ENCODE results near the gene SCYL1. TPM values are rescaled to one million over a fixed set of nuclear protein-coding genes. Genes with fewer than 3 reads are reported as not detected.
A peak's percentile ranks its signal among the peaks of the same experiment; 100 is the strongest.
"Not testable (repeated sequence)": the region's sequence is repeated elsewhere in the genome, so short reads cannot be mapped to it uniquely, and the experiment has no call there.

Gene SCYL1
- total and polyA plus RNA-seq, 4 experiments from 2014 or later, result 22.9 to 81.3 (median 56.7) TPM

DNA sequence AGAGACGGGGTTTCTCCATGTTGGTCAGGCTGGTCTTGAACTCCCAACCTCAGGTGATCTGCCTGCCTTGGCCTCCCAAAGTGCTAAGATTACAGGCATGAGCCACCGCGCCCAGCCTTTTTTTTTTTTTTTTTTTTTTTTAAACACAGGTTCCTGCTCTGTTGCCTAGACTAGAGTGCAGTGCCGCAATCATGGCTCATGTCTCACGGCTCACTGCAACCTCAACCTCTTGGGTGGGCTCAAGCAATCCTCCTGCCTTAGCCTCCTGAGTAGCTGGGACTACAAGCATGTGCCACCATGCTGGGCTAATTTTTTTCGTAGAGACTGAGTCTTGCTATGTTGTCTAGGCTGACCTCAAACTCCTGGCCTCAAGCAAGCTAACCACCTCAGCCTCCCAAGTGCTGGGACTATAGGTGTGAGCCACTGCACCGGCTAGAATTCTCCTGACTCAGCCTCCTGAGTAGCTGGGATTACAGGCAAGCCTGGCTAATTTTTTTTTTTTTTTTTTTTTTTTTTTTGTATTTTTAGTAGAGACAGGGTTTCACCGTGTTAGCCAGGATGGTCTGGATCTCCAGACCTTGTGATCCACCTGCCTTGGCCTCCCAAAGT lies 5.8 kb upstream of the SCYL1 start:
- H3K4me3 Mint-ChIP-seq, H3K9me3 Mint-ChIP-seq: not testable (repeated sequence)
- intact Hi-C loops (cut with micrococcal nuclease), result loop anchor here (10.0 kb wide), 1 partner anchor 404 kb away; the partner anchor contains the start of genes TM7SF2 and ZNHIT2

DNA sequence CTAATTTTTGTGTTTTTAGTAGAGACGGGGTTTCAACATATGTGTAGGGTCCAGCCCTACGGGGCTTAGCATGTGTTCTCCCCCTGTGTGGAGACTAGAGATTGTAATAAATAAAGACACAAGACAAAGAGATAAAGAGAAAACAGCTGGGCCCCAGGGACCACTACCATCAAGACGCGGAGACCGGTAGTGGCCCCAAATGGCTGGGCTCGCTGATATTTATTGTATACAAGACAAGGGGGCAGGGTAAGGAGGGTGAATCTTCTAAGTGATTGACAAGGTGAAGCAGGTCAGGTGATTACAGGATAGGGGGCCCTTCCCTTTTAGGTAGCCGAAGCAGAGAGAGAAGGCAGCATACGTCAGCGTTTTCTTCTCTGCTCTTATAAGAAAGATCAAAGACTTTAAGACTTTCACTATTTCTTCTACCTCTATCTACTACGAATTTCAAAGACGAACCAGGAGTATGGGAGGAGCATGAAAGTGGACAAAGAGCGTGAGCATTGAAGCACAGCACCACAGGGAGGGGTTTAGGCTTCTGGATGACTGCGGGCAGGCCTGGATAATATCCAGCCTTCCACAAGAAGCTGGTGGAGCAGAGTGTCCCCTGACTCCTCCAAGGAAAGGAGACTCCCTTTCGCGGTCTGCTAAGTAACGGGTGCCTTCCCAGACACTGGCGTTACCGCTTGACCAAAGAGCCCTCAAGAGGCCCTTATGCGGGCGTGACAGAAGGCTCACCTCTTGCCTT lies 2.9 kb upstream of the SCYL1 start:
- H3K4me3 Mint-ChIP-seq, result peak overlapping the region; percentile 54 to 92 (median 86)
- H3K27me3 ChIP-seq (ENCODE audit: insufficient read depth, low read length); intact Hi-C loops (cut with micrococcal nuclease); H3K27me3 Mint-ChIP-seq; H3K9me3 Mint-ChIP-seq; H3K9me3 ChIP-seq (ENCODE audit: control insufficient read depth in 1 of 2, low read length in 2 of 2); H3K36me3 Mint-ChIP-seq; H3K36me3 ChIP-seq (ENCODE audit: insufficient read depth, low read length): not testable (repeated sequence)
- ChIA-PET POLR2A (ENCODE audit: partially characterized antibody) (interaction anchor here (0.9 to 3.1 kb wide), 6 partner anchors 11 to 100 kb away, joined by 3 to 21 read pairs (median 6); partner anchors contain the start of genes MALAT1 and NEAT1), CTCF (ENCODE audit: partially characterized antibody) (interaction anchor here (1.5 kb wide), 1 partner anchor 102 kb away, joined by 4 read pairs; no protein-coding TSS in a partner anchor)
- H3K4me3 ChIP-seq (ENCODE audit: low read length in 2 of 2), result peak overlapping the region in 1 of 2 donors; percentile 19
- H3K4me1 Mint-ChIP-seq, result peaks cover 29 to 46% (median 38%) of the 10 kb centered on the region in 4 donors
- H3K27ac ChIP-seq (ENCODE audit: low read depth, low read length), result peak overlapping the region; percentile 67
- H3K27ac Mint-ChIP-seq, result peak overlapping the region; percentile 81 to 96 (median 89)
- H3K4me1 ChIP-seq (ENCODE audit: insufficient read depth, low read length), result peaks cover 45% of the 10 kb centered on the region
- peak in 4 of 5 donors; percentile 36 to 62 (median 41) for DNase-seq

More for the DNA sequence above, 5.8 kb upstream of the SCYL1 start:
- ChIA-PET POLR2A (ENCODE audit: partially characterized antibody) (interaction anchor here (0.7 to 1.4 kb wide), 2 partner anchors 13 to 20 kb away, joined by 3 read pairs; partner anchors contain the start of gene MALAT1), CTCF (ENCODE audit: partially characterized antibody) (interaction anchor here (0.6 to 1.0 kb wide), 6 partner anchors 54 to 207 kb away, joined by 3 to 5 read pairs (median 3); no protein-coding TSS in a partner anchor)
- not testable (repeated sequence) for H3K9me3 ChIP-seq (ENCODE audit: control insufficient read depth in 1 of 2, low read length in 2 of 2); H3K27me3 ChIP-seq (ENCODE audit: insufficient read depth, low read length); DNase-seq; H3K36me3 Mint-ChIP-seq; H3K27ac ChIP-seq (ENCODE audit: low read depth, low read length); H3K36me3 ChIP-seq (ENCODE audit: insufficient read depth, low read length); H3K27me3 Mint-ChIP-seq; H3K4me3 ChIP-seq (ENCODE audit: low read length in 2 of 2)
- H3K4me1 Mint-ChIP-seq, result peaks cover 24 to 36% (median 32%) of the 10 kb centered on the region in 4 donors
- peaks cover 23% of the 10 kb centered on the region for H3K4me1 ChIP-seq (ENCODE audit: insufficient read depth, low read length)
- peak overlapping the region in 1 of 7 donors; percentile 55 for H3K27ac Mint-ChIP-seq

DNA sequence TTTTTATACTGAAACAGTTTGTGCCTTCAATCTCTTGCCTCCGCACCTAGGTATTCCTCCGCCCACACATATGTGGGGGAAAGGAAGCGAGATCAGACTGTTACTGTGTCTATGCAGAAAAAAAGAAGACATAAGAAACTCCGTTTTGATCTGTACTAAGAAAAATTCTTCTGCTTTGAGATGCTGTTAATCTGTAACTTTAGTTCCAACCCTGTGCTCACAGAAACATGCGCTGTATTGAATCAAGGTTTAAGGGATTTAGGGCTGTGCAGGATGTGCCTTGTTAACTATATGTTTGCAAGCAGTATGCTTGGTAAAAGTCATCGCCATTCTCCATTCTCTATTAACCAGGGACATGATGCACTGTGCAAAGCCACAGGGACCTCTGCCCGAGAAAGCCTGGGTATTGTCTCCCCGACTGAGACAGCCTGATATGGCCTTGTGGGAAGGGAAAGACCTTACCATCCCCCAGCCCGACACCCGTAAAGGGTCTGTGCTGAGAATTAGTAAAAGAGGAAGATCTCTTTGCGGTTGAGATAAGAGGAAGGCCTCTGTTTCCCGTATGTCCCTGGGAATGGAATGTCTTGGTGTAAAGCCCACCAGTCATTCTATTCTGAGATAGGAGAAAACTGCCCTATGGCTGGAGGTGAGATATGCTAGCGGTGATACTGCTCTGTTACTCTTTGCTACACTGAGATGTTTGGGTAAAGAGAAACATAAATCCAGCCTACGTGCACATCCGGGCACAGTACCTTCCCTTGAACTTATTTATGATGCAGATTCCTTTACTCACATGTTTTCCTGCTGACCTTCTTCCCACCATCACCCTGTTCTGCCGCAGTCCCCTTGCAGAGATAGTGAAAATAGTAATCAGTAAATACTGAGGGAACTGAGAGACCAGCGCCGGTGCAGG lies 1.9 kb upstream of the SCYL1 start:
- H3K9me3 Mint-ChIP-seq; intact Hi-C loops (cut with micrococcal nuclease); H3K27me3 Mint-ChIP-seq; H3K36me3 ChIP-seq (ENCODE audit: insufficient read depth, low read length); H3K9me3 ChIP-seq (ENCODE audit: control insufficient read depth in 1 of 2, low read length in 2 of 2); H3K27me3 ChIP-seq (ENCODE audit: insufficient read depth, low read length); CTCF ChIA-PET (ENCODE audit: partially characterized antibody): not testable (repeated sequence)
- Mint-ChIP-seq H3K4me1 (peaks cover 29 to 53% (median 41%) of the 10 kb centered on the region in 4 donors), H3K36me3 (peaks cover 0 to 12% of the 10 kb centered on the region in 2 donors), H3K27ac (peak overlapping the region; percentile 81 to 98 (median 94)), H3K4me3 (peak overlapping the region; percentile 54 to 92 (median 84))
- H3K27ac ChIP-seq (ENCODE audit: low read depth, low read length), result peak overlapping the region; percentile 67
- POLR2A ChIA-PET (ENCODE audit: partially characterized antibody), result interaction anchor here (0.9 to 10.2 kb wide), 6 partner anchors 12 to 92 kb away, joined by 3 to 171 read pairs (median 22); partner anchors contain the start of genes MALAT1, MAP3K11 and PCNX3
- H3K4me3 ChIP-seq (ENCODE audit: low read length in 2 of 2), result peak overlapping the region in 1 of 2 donors; percentile 34
- DNase-seq, result peak in 4 of 5 donors; percentile 43 to 68 (median 50)
- peaks cover 45% of the 10 kb centered on the region for H3K4me1 ChIP-seq (ENCODE audit: insufficient read depth, low read length)

- peaks cover 45% of the 10 kb centered on the region for H3K4me1 ChIP-seq (ENCODE audit: insufficient read depth, low read length)
- H3K27ac ChIP-seq (ENCODE audit: low read depth, low read length), result peak overlapping the region; percentile 67
- H3K27me3 ChIP-seq (ENCODE audit: insufficient read depth, low read length); intact Hi-C loops (cut with micrococcal nuclease); H3K27me3 Mint-ChIP-seq; H3K36me3 ChIP-seq (ENCODE audit: insufficient read depth, low read length); H3K9me3 Mint-ChIP-seq; H3K9me3 ChIP-seq (ENCODE audit: control insufficient read depth in 1 of 2, low read length in 2 of 2): not testable (repeated sequence)
- POLR2A ChIA-PET (ENCODE audit: partially characterized antibody), result interaction anchor here (1.0 to 10.2 kb wide), 8 partner anchors 15 to 102 kb away, joined by 3 to 171 read pairs (median 18); partner anchors contain the start of genes MALAT1, MAP3K11, NEAT1 and PCNX3
- peak overlapping the region in 1 of 2 donors; percentile 19 for H3K4me3 ChIP-seq (ENCODE audit: low read length in 2 of 2)
- Mint-ChIP-seq H3K36me3 (peaks cover 0 to 12% of the 10 kb centered on the region in 2 donors), H3K4me3 (peak overlapping the region; percentile 54 to 92 (median 84)), H3K4me1 (peaks cover 29 to 54% (median 41%) of the 10 kb centered on the region in 4 donors), H3K27ac (peak overlapping the region; percentile 81 to 98 (median 94))
- DNase-seq, result peak in 1 of 5 donors; percentile 17
- CTCF ChIA-PET (ENCODE audit: partially characterized antibody), result interaction anchor here (1.1 to 1.5 kb wide), 2 partner anchors 13 to 15 kb away, joined by 3 to 5 read pairs; no protein-coding TSS in a partner anchor
These were observed 1.3 kb upstream of the SCYL1 start for GRCh38 chr11:65523631-65523968.

GRCh38 chr11:65524014-65524740 lies 706 bp upstream of the SCYL1 start:
- POLR2A ChIA-PET (ENCODE audit: partially characterized antibody), result interaction anchor here (0.7 to 10.2 kb wide), 25 partner anchors 13 to 142 kb away, joined by 3 to 171 read pairs (median 6); partner anchors contain the start of genes EHBP1L1, FAM89B, MALAT1 and MAP3K11
- H3K4me3 Mint-ChIP-seq, result peak overlapping the region; percentile 57 to 92 (median 84)
- Histone ChIP-seq H3K9me3 (ENCODE audit: control insufficient read depth in 1 of 2, low read length in 2 of 2) (no peaks in the 10 kb centered on the region), H3K36me3 (ENCODE audit: insufficient read depth, low read length) (peaks cover 8% of the 10 kb centered on the region), H3K27ac (ENCODE audit: low read depth, low read length) (peak overlapping the region; percentile 67), H3K27me3 (ENCODE audit: insufficient read depth, low read length) (no peaks in the 10 kb centered on the region), H3K4me1 (ENCODE audit: insufficient read depth, low read length) (peaks cover 46% of the 10 kb centered on the region), H3K4me3 (ENCODE audit: low read length in 2 of 2) (peak overlapping the region; percentile 19 to 29)
- intact Hi-C loops (cut with micrococcal nuclease), result loop anchor here (2.0 kb wide), 1 partner anchor 51 kb away; no protein-coding TSS in a partner anchor
- no peaks in the 10 kb centered on the region for H3K27me3 Mint-ChIP-seq
- CTCF ChIA-PET (ENCODE audit: partially characterized antibody), result interaction anchor here (0.7 to 3.2 kb wide), 8 partner anchors 13 to 69 kb away, joined by 3 to 16 read pairs (median 4); partner anchors contain the start of genes FAM89B and MALAT1
- H3K27ac Mint-ChIP-seq, result peak overlapping the region; percentile 81 to 98 (median 94)
- peaks cover 32 to 59% (median 46%) of the 10 kb centered on the region in 4 donors for H3K4me1 Mint-ChIP-seq
- DNase-seq, result peak in 1 of 5 donors; percentile 47
- H3K9me3 Mint-ChIP-seq, result no peaks in the 10 kb centered on the region
- H3K36me3 Mint-ChIP-seq, result peaks cover 0 to 16% of the 10 kb centered on the region in 2 donors

Data from CD4-positive, alpha-beta memory T cell (primary cell).